Breast epithelium (tissue), 3 donors: ENCODE measurements around the gene SPOPL.

ENCODE experiments used
- CTCF ChIP-seq, 3 donors: fragments of 450-650 bp; IDR thresholded peaks; one replicate each; pipeline ENCODE4 v1.5.1; 2016 to 2017; ENCODE audit warnings: antibody characterized with exemption in 3 of 3, mild to moderate bottlenecking in 3 of 3, moderate library complexity in 3 of 3
- POLR2A ChIP-seq: fragments of 450-650 bp; IDR thresholded peaks from one replicate; pipeline ENCODE4 v1.6.1; 2016; ENCODE audit warnings: antibody characterized with exemption, mild to moderate bottlenecking, moderate library complexity

- no peak for TF ChIP-seq CTCF (IDR thresholded peaks at IDR 0.05)
- no peak for TF ChIP-seq POLR2A
Observed at GRCh38 chr2:138601458-138602165, 100.0 kb downstream of the SPOPL start.
